Natural killer cell (primary cell): Measurements from ENCODE around the gene PKIB. TPM values are rescaled to one million over a fixed set of nuclear protein-coding genes. Genes with fewer than 3 reads are reported as not detected.

Experiments used
- ATAC-seq, 3 donors: fragments of 150-1000 bp in 2 of 3; fragments of 200-7000 bp in 1 of 3; cut with Tn5 transposase; 1 replicate in 1 of 3; 2 replicates in 2 of 3; pipeline ENCODE4 v1.10.0; 2021; ENCODE audit warnings: mild to moderate bottlenecking in 2 of 3, moderate library complexity in 2 of 3
- DNase-seq, 2 donors: peaks; one replicate each; pipeline versions ENCODE4 v3.0.0 to v3.0.0-alpha.2; 2013 to 2021; ENCODE audit warnings: mixed read lengths in 1 of 2
- H3K27ac ChIP-seq: one replicate; pipeline ENCODE4 v1.5.1; 2013; ENCODE audit warnings: mild to moderate bottlenecking, low read length
- H3K27me3 ChIP-seq: one replicate; pipeline ENCODE4 v1.6.1; 2013; ENCODE audit warnings: low read length; ENCODE audit not compliant: control insufficient read depth, insufficient read depth
- H3K36me3 ChIP-seq: one replicate; pipeline ENCODE4 v1.6.1; 2013; ENCODE audit warnings: low read length; ENCODE audit not compliant: control insufficient read depth, insufficient read depth
- H3K4me1 ChIP-seq: one replicate; pipeline ENCODE4 v1.6.1; 2013; ENCODE audit warnings: low read length; ENCODE audit not compliant: control insufficient read depth, insufficient read depth
- H3K4me3 ChIP-seq: one replicate; pipeline ENCODE4 v1.5.1; 2013; ENCODE audit warnings: low read length
- H3K9me3 ChIP-seq: one replicate; pipeline ENCODE4 v1.6.1; 2013; ENCODE audit warnings: low read length; ENCODE audit not compliant: control insufficient read depth, insufficient read depth
- H3K27ac Mint-ChIP-seq, 2 donors: one replicate each; pipeline ENCODE4 v1.8.0; 2022; ENCODE audit warnings: mild to moderate bottlenecking in 2 of 2, mixed read lengths in 2 of 2, moderate library complexity in 1 of 2
- H3K27me3 Mint-ChIP-seq, 2 donors: one replicate each; pipeline ENCODE4 v1.8.0; 2022; ENCODE audit warnings: low read depth in 2 of 2, mixed read lengths in 2 of 2
- H3K36me3 Mint-ChIP-seq: one replicate; pipeline ENCODE4 v1.8.0; 2022; ENCODE audit warnings: mixed read lengths
- H3K4me1 Mint-ChIP-seq, 2 donors: one replicate each; pipeline ENCODE4 v1.8.0; 2022; ENCODE audit warnings: mixed read lengths in 2 of 2
- H3K4me3 Mint-ChIP-seq: one replicate; pipeline ENCODE4 v1.8.0; 2022; ENCODE audit warnings: mild to moderate bottlenecking, moderate library complexity, mixed read lengths
- H3K9me3 Mint-ChIP-seq, 2 donors: one replicate each; pipeline ENCODE4 v1.8.0; 2022; ENCODE audit warnings: mixed read lengths in 2 of 2
- CTCF ChIP-seq: fragments of 200-600 bp; IDR thresholded peaks from one replicate; pipeline ENCODE4 v1.8.0; 2022; ENCODE audit warnings: antibody characterized with exemption
- WGBS: methylation state at CpG from one replicate; pipeline ENCODE4 v1.1.7; 2013; ENCODE audit warnings: missing lambda C conversion rate; ENCODE audit not compliant: insufficient coverage; 5-methylcytosine and 5-hydroxymethylcytosine counted together
- intact Hi-C: fragments of 100-400 bp; cut with micrococcal nuclease; formaldehyde crosslinking; loops from one replicate; pipeline ENCODE4 v1.14.2; 2022
- total RNA-seq, 4 donors: library from RNA; stranded (reverse); fragments of 120-200 nt in 1 of 4; gene quantifications; one replicate each; pipeline versions ENCODE4 v1.2.3 to v1.2.4, GENCODE V29; 2013 to 2022

The PKIB gene
- total RNA-seq, 3 donors from 2014 or later (not counting 1 experiment from before 2014, with no cell fraction given) = 0.95 TPM; not detected in 2

GRCh38 chr6:122692175-122692598 is 82.0 kb downstream of the PKIB start:
- intact Hi-C loops = no loop called here
- 66% methylated on average over 3 of the region's 3 CpGs for WGBS
- no peaks in the 10 kb centered on the region for H3K36me3 ChIP-seq
- TF ChIP-seq CTCF = no peak
- ATAC-seq = no peak
- Mint-ChIP-seq H3K9me3 (peaks cover 6 to 10% of the 10 kb centered on the region in 2 donors), H3K4me3 (no peak overlapping the region), H3K36me3 (no peaks in the 10 kb centered on the region), H3K27me3 (peaks cover 0 to 3% of the 10 kb centered on the region in 2 donors), H3K27ac (no peak overlapping the region), H3K4me1 (no peaks in the 10 kb centered on the region)
- H3K4me1 ChIP-seq = no peaks in the 10 kb centered on the region
- H3K9me3 ChIP-seq = no peaks in the 10 kb centered on the region
- no peak overlapping the region for H3K27ac ChIP-seq
- no peak overlapping the region for H3K4me3 ChIP-seq
- H3K27me3 ChIP-seq = no peaks in the 10 kb centered on the region
- DNase-seq = no peak

GRCh38 chr6:122692807-122693580 is 82.8 kb downstream of the PKIB start:
- no peak for TF ChIP-seq CTCF
- Histone ChIP-seq H3K4me3 (no peak overlapping the region), H3K27ac (no peak overlapping the region), H3K36me3 (no peaks in the 10 kb centered on the region), H3K9me3 (no peaks in the 10 kb centered on the region), H3K27me3 (no peaks in the 10 kb centered on the region), H3K4me1 (no peaks in the 10 kb centered on the region)
- no peak overlapping the region for H3K27ac Mint-ChIP-seq
- H3K4me1 Mint-ChIP-seq = no peaks in the 10 kb centered on the region
- DNase-seq = no peak
- no peak for ATAC-seq
- H3K27me3 Mint-ChIP-seq = peaks cover 0 to 3% of the 10 kb centered on the region in 2 donors
- H3K36me3 Mint-ChIP-seq = no peaks in the 10 kb centered on the region
- 100% methylated on average over 2 of the region's 4 CpGs for WGBS
- peaks cover 8 to 10% of the 10 kb centered on the region in 2 donors for H3K9me3 Mint-ChIP-seq
- intact Hi-C loops = no loop called here
- H3K4me3 Mint-ChIP-seq = no peak overlapping the region

- no peak for TF ChIP-seq CTCF
- H3K36me3 Mint-ChIP-seq = no peaks in the 10 kb centered on the region
- WGBS = no CpG with 5 or more reads among the region's 1 CpG
These were observed 83.9 kb downstream of the PKIB start for GRCh38 chr6:122694075-122694474.

More at GRCh38 chr6:122694075-122694474, 83.9 kb downstream of the PKIB start:
- Histone ChIP-seq H3K4me3 (no peak overlapping the region), H3K27me3 (no peaks in the 10 kb centered on the region), H3K4me1 (no peaks in the 10 kb centered on the region), H3K9me3 (no peaks in the 10 kb centered on the region), H3K27ac (no peak overlapping the region), H3K36me3 (no peaks in the 10 kb centered on the region)
- H3K9me3 Mint-ChIP-seq = peaks cover 7 to 8% of the 10 kb centered on the region in 2 donors
- H3K4me1 Mint-ChIP-seq = no peaks in the 10 kb centered on the region
- intact Hi-C loops = no loop called here
- peaks cover 0 to 2% of the 10 kb centered on the region in 2 donors for H3K27me3 Mint-ChIP-seq
- no peak overlapping the region for H3K27ac Mint-ChIP-seq
- no peak for ATAC-seq
- no peak for DNase-seq
- no peak overlapping the region for H3K4me3 Mint-ChIP-seq
